Dermis microvascular lymphatic vessel endothelial cell (primary cell): Measurements from ENCODE around the gene CHEK2. TPM values are rescaled to one million over a fixed set of nuclear protein-coding genes. Genes with fewer than 3 reads are reported as not detected.
"Not testable (repeated sequence)": the region's sequence is repeated elsewhere in the genome, so short reads cannot be mapped to it uniquely, and the experiment has no call there.

Experiments
- DNase-seq, 2 donors: peaks; one replicate each; pipeline versions ENCODE4 v3.0.0 to v3.0.0-alpha.2; 2010; ENCODE audit warnings: low read depth in 2 of 2
- total RNA-seq: library from RNA; depleted of rRNA; stranded (reverse); fragments of >200 nt; gene quantifications from 2 replicates; pipeline ENCODE4 v1.2.1, GENCODE V29; 2014

The CHEK2 gene
- total RNA-seq, 1 donor from 2014 or later: 6.8 TPM

- DNase-seq: no peak
These were observed 942 bp upstream of the CHEK2 start for GRCh38 chr22:28742562-28742962.

GRCh38 chr22:28741200-28741784 lies 328 bp downstream of the CHEK2 start:
- no peak for DNase-seq

- not testable (repeated sequence) for DNase-seq
These were observed 2.7 kb downstream of the CHEK2 start for GRCh38 chr22:28738876-28739275.

GRCh38 chr22:28737701-28738100 lies 3.9 kb downstream of the CHEK2 start:
- no peak for DNase-seq

- DNase-seq: no peak
These were observed 5.1 kb downstream of the CHEK2 start for GRCh38 chr22:28736301-28737155.

- DNase-seq: no peak
These were observed 7.2 kb downstream of the CHEK2 start for GRCh38 chr22:28734393-28734792.

- no peak for DNase-seq
These were observed 11.4 kb downstream of the CHEK2 start for GRCh38 chr22:28730179-28730578.

GRCh38 chr22:28728621-28729313 lies 12.9 kb downstream of the CHEK2 start:
- no peak for DNase-seq

GRCh38 chr22:28728002-28728401 lies 13.6 kb downstream of the CHEK2 start:
- DNase-seq: no peak

GRCh38 chr22:28718044-28718443 lies 23.6 kb downstream of the CHEK2 start:
- no peak for DNase-seq

- DNase-seq: no peak
These were observed 24.9 kb downstream of the CHEK2 start for GRCh38 chr22:28716686-28717085.

GRCh38 chr22:28715611-28716010 lies 26.0 kb downstream of the CHEK2 start:
- DNase-seq: no peak

- peak in 1 of 2 donors; percentile 35 for DNase-seq
These were observed 27.5 kb downstream of the CHEK2 start for GRCh38 chr22:28714043-28714628.

GRCh38 chr22:28711820-28712777 lies 29.5 kb downstream of the CHEK2 start:
- DNase-seq: no peak

- no peak for DNase-seq
These were observed 30.3 kb downstream of the CHEK2 start for GRCh38 chr22:28711341-28711740.

- DNase-seq: peak; percentile 59 to 80
These were observed 30.9 kb downstream of the CHEK2 start for GRCh38 chr22:28710576-28711191.

GRCh38 chr22:28710107-28710506 lies 31.5 kb downstream of the CHEK2 start:
- peak in 1 of 2 donors; percentile 47 for DNase-seq

- no peak for DNase-seq
These were observed 34.8 kb downstream of the CHEK2 start for GRCh38 chr22:28706845-28707244.

- DNase-seq: no peak
These were observed 38.2 kb downstream of the CHEK2 start for GRCh38 chr22:28703436-28703835.

- DNase-seq: no peak
These were observed 38.7 kb downstream of the CHEK2 start for GRCh38 chr22:28702891-28703290.
